HL-60 (cell line): Measurements from ENCODE around the gene PLEKHA5.

ENCODE experiments used
- CTCF ChIP-seq: IDR thresholded peaks from one replicate; pipeline ENCODE4 v1.5.1; 2011; ENCODE audit warnings: low read length, control low read depth, inconsistent platforms; ENCODE audit not compliant: insufficient read depth
- GABPA ChIP-seq: IDR thresholded peaks from 2 replicates; pipeline ENCODE4 v1.6.1; 2012; ENCODE audit warnings: low read depth
- POLR2AphosphoS5 ChIP-seq: IDR thresholded peaks from 2 replicates; pipeline ENCODE4 v1.6.1; 2012; ENCODE audit warnings: low read depth
- REST ChIP-seq: IDR thresholded peaks from 2 replicates; pipeline ENCODE4 v1.6.1; 2012; ENCODE audit warnings: low read depth; ENCODE audit not compliant: insufficient replicate concordance
- SPI1 ChIP-seq: IDR thresholded peaks from 2 replicates; pipeline ENCODE4 v1.6.1; 2012; ENCODE audit warnings: low read depth, mild to moderate bottlenecking, borderline replicate concordance

- no peak for TF ChIP-seq CTCF
- no peak for TF ChIP-seq POLR2AphosphoS5
- no peak for TF ChIP-seq REST
- no peak for TF ChIP-seq GABPA
- TF ChIP-seq SPI1, result no peak
Observed at GRCh38 chr12:19326102-19326501, 196.6 kb downstream of the PLEKHA5 start.
